K562 treated with DMSO at 1 percent for 12 hours (cell line): ENCODE results near the gene SLTM. TPM values are rescaled to one million over a fixed set of nuclear protein-coding genes. Genes with fewer than 3 reads are reported as not detected.

Source experiments
- total RNA-seq: library from RNA; unstranded; fragments of 300-600 nt; gene quantifications from 2 replicates; pipeline ENCODE4 v1.2.3, GENCODE V29; 2022; ENCODE audit not compliant: insufficient read depth

Gene SLTM
- total RNA-seq: 34.9 and 73.9 TPM in 2 replicates

DNA sequence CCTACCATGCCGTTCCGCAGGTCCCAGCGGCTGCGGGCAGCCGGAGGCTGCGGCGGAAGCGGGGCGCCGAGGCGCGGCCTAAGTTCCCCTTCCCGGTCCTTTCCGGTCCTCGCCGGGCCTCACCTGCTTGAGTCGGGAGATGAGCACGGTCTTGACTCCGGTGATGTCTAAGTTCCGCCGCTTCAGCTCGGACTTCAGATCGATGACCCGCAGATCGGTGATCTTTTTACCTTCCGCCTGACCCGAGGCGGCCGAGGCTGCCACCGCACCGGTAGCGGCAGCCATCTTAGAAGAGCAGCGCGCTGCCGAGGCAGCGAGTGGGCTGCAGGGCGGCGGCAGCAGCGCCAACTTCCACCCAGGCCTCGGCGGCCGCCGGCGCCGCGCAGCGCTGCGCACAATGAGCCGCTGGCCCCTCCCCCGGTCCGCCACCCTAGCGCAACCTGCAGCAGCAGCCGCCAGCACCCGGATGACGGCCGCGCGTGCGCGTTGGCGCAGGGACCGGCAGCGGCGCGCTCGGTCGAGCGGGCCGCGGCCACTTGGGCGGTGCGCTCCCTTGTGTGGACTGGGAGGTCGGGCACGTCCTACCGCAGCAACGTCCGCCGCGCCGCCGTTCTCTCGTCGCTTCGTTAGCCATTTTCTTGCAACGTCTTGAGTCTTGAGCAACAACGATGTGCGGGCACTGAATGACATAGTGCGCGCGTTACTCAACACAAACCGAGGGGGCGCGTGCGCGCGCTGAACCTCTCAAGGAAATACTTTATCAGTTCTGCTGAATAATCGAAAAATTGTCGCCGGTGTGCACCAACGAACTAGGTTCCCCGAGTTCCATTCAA lies at the start of gene SLTM:
SLTM (minus strand) TSS at position 399 of the 833 bp plus-strand sequence; CDS start at position 285, 114 bp downstream.

Other genes with a start within 250 kb of the SLTM start
- gene ADAM10, start 184.0 kb downstream of the SLTM start, total RNA-seq: 10.6 and 74.8 TPM in 2 replicates
- gene MINDY2, start 162.4 kb downstream of the SLTM start, total RNA-seq: 2.7 and 11.5 TPM in 2 replicates
- 5.4 and 15.8 TPM in 2 replicates for gene RNF111, start 54.0 kb upstream of the SLTM start, total RNA-seq
- 65.3 and 105 TPM in 2 replicates for gene CCNB2, start 171.5 kb upstream of the SLTM start, total RNA-seq